HG02840 (cell line): ENCODE results near the gene YIF1B.

Source experiments
- ATAC-seq: cut with Tn5 transposase; IDR thresholded peaks from one replicate; pipeline ENCODE4 v1.9.1; 2021; ENCODE audit warnings: mild to moderate bottlenecking, moderate library complexity, moderate number of reproducible peaks; ENCODE audit not compliant: unreplicated experiment, low FRiP score

Gene YIF1B

DNA sequence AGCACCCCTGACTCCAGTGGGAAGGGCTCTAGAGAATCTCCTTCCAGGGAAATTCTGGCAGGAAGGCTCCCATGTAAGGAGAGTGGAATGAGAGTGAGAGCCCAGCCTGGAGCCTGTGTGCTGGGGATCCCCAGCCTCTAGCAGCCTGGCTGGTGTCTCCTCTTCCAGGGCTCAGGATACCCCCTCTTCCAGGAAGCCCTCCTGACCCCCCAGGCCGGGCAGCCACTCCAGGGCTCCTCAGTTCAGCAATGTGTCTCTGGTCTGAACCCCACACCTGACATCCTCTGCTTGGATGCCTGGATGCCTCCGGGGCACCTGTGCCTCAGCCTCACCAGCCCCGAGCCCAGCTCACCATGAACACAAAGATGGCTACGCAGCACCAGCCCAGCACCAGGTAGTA, 8.7 kb downstream of the YIF1B start:
- ATAC-seq, result no peak

DNA sequence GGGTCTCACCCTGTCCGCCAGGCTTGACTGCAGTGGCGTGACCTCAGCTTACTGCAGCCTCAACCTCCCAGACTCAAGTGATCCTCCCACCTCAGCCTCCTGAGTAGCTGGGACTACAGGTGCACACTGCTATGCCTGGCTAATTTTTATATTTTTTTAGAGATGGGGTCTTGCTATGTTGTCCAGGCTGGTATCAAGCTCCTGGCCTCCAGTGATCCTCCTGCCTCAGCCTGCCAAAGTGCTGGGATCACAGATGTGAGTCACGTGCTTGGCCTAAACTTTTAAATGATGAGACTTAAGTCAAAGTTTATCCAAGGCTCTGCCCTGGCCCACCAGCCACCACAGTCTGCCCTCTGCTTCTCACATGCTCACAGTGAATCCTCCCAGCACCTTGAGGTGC, 9.5 kb downstream of the YIF1B start:
- no peak for ATAC-seq

DNA sequence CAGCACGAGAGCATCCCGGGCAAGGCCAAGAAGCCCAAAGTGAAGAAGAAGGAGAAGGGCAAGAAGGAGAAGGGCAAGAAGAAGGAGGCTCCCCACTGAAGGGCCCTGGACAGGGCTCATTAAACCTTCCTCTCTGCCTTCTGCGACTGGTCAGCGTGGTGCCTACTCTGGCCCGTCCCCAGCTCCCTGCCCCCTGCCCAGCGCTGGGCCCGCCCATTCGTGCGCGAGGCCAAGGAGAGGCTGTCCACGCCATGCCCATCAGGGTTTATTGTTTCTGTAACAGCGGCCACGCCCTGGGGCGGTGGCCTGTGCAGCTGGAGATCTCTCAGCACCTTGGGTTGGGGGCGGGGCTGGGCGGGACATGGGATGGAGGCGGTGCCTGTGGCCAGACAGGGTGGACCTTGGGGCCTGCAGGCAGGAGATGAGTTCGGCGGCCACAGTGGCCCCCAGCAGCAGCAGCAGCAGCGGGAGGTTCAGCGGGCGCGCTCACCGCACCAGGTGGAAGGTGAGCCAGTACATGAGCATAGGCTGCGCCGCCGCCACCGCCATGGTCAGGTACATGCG, 10.8 kb downstream of the YIF1B start:
- ATAC-seq, result no peak

DNA sequence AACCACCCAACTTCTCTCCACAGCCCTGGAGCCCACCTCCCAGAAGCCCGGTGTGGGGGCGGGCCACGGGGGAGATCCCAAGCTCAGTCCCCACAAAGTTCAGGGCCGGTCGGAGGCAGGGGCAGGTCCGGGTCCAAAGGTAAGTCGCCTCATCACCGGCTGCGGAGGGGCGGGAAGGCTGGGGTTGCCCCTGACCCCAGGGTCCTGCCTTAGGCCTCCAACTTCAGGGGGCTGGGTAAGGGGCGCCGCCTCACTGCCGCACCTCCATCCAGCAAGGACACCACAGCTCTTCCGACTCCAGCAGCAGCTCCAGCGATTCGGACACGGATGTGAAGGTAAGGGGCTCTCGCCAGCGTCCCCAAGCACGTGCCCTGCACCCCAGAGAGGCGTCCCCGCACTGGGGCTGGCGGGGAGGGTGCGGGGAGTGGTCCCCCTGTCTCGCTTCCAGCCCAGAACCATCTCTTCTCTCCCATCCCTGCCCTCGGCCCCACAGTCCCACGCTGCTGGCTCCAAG, 11.3 kb downstream of the YIF1B start:
- no peak for ATAC-seq

DNA sequence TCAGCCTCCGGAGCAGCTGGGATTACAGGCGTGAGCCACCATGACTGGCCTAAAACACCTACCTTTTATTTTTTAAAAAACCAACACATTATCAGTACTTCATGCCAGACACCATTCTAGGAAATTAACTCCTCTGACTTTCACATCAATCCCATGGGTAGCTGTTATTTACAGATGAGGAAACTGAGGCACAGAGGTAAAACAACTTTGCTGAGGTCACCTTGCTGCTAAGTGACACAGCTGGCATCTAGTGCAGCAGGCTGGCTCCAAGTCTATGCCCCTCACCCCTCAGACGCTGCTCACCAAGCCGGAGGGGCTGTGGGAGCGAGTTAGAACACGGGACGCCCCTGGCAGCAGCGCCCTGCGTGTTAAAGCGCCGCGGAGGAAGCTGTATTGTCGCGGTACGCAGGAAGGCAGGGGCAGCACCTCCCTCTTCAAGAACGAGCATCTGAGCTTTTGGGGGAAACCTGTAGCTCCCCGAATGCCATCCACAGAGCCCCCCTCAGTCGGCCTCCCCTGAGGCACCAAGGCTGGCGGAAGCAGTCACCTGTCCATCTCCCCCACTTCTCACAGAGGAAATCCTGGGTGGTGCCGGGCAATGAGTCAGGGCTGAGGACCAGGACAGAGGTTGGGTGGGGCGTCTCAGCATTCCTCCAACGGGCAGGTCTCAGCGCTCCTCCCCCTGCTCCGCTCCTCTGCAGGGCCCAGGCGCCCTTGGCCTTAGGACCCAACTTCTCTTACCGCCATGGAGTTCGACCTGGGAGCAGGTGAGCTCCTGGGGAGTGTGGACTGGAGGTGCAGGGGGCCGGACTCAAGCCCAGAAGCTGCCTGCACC, 12.0 kb downstream of the YIF1B start, which contains the start of gene C19orf33:
TSS of gene C19orf33 (plus strand) at position 735 of the 835 bp plus-strand sequence. CDS start at position 746, 11 bp downstream.
- no peak for ATAC-seq

DNA sequence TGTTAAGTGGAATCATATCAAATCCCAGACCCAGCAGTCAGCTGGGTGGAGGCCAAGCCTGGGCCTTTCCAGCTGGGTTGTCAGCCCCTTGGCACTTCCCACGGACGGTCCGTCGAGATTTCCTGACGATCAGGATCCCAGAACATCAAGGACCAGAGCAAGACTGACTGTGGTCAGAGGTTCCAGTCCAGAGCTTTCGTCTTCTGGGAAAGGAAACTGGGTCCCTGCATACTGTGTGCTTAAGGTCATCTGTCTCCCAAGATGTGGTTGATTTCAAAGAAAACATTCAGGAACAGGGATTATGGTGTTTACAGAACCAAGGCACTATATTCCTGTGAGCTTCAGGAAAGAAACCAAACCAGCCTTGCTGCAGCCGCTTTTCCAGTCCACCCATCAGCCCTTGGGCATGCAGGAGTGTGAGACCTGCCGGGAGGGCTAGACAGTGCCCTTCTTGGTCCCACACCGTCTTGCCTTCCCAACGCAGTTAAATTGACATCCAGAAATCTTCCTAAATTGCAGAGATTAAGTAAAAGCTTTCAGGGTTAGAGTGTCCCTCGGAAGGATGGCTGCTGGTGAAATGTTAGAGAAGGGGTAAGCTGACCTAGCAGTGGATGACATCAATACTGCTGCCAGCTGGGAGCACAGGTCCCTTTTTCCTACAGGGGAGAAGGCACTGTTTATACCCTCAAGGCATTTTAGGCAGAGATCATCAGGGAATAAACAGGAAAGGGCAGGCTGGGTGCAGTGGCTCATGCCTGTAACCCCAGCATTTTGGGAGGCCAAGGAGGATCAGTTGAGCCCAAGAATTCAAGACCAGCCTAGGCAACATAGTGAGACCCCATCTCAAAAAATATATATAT, 16.7 kb downstream of the YIF1B start:
- no peak for ATAC-seq

DNA sequence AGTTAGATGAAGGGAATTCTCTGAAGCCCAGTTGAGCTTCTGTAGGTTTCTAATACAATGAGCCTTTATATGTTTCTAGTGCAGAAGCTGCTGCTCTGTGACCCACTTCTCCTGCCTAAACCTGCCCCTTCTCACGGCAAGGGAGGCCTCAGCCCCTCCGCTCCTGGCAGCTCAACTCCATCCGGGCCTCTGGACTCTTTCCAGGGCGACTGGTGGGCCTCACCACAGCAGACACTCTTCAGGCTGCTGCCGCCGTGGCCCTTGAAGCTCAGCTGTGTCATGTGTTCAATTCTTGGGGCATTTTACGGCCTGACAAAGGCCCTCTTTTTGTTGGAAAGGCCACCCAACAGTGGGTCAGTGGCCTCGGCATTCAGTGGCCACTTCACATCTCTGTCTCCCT, 21.7 kb downstream of the YIF1B start:
- no peak for ATAC-seq

DNA sequence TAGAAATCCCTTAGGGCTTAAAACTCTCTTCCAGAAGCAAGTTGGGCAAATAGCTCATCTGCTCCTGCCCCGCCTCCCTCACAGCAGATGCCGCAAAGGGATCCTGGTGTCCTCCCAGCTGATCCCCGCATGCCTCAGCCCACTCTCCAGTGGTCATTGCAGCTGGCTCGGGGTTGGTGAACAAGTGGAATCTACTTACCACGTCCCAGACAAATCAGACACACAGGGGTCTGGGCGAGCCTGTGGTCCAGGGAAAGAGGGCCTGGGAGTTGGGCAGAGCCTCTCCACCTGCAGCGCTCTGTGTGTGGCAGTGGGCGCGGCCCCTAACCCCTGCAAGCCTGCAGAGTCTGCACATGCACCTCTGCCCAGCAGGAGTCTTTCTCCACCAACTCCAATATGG, 22.5 kb downstream of the YIF1B start:
- no peak for ATAC-seq

DNA sequence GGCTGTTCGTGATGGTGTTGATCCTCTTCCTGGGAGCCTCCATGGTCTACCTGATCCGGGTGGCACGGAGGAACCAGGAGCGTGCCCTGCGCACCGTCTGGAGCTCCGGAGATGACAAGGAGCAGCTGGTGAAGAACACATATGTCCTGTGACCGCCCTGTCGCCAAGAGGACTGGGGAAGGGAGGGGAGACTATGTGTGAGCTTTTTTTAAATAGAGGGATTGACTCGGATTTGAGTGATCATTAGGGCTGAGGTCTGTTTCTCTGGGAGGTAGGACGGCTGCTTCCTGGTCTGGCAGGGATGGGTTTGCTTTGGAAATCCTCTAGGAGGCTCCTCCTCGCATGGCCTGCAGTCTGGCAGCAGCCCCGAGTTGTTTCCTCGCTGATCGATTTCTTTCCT, 23.9 kb downstream of the YIF1B start:
- no peak for ATAC-seq

DNA sequence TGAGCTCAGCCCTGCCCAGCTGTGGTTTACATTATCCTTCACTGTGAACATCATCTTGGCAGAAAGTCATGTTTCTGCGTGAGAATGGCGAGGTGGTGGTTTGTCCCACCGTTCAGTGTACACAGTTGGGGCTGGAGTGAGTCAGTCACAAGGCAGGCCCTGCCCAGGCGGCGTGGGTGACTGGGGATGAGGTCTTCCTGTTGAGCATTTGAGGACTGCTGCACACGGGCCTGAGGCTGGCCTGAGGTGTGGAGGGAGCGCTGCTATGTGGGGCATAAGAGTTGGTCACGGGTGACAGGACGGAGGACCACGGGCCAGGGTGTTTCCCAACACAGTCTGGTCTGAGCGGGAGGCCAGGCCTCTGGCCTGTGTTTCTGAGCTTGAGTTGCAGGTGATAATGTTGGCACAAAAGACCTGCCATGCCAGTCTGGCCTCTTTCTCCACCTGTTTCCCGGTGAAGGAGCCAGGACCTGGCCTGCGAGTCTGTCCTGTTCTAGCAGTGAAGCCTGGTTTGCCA, 25.1 kb downstream of the YIF1B start:
- ATAC-seq, result no peak

DNA sequence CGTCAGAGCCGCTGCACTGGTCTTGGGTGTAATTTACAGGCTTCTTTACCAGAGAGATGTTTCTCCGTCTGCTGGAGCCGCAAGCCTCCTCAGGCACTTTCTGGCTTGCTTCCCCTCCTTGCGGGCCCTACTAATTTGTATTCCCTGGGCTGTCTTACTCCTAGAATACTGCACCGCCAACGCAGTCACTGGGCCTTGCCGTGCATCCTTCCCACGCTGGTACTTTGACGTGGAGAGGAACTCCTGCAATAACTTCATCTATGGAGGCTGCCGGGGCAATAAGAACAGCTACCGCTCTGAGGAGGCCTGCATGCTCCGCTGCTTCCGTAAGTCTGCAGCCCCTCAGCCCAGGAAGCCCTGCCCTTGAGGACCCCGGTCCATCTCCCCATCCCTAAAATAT, 25.8 kb downstream of the YIF1B start:
- no peak for ATAC-seq

DNA sequence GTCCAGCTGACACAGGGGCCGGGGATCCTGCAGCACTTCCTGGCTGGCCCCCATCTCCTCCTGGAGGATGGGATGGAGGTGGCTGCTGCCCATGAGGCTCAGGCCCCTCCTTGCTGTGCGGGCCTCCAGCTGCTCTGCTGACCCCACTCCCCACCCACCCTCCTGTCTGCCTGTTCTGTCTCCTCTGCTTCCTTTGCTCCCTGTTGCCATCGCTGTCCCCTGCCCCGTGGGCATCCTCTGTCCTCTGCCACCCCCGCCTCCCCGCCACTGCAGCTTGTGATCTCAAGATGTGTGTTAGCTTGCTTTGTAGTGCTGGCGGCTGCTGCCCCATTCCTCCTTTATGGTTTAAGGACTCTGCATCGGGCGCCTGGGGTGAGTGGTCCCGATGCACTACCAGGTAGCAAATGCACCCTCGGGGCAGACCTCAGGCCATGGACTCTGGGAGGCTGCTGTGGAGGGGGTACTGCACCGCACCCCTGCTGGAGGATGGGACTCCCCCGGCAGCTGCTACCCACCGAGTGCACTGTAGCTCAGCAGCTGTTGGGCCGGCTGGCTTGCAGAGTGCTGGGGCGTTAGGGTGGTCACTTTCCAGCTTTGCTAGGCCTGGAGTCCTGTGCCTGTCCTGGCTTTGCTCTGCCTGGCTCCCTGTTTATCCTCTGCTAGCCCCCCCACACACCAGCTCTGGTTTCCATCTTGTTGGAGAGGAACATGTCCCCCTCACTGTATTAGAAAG, 27.5 kb downstream of the YIF1B start:
- no peak for ATAC-seq

DNA sequence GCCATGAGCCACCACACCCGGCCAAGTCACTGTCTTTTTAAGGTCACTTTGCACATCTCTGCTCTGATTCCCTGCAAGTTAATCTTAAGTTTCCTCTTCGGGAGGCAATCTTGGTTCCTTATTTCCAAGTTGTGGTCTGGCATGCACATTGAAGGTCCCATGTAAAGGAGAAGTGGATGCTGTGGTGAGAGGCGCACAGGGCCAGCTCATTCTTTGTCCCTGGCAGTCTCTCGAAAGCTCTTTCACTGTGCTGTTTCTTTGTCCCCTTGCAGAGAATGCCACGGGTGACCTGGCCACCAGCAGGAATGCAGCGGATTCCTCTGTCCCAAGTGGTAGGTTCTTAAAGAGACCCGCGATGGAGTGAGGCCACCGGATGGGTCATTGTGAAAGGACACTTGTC, 28.1 kb downstream of the YIF1B start:
- ATAC-seq, result no peak

DNA sequence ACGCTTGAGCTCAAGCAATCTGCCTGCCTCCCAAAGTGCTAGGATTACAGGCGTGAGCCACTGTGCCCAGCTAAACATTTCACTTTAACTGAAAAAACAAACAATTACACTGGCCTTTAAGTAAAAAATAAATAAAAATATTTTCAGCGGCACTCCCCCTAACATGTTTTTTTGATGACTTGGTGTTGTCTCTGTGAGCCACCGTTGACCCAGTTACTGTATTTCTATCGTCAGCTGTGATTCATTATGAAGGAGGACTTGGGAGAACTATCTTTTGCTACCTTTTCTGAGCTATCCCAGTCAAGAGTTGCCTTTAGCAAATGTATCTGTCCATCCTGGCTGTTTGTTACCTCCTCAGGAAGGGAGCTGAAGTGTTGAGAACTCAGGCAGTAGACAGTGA, 30.2 kb downstream of the YIF1B start:
- no peak for ATAC-seq

DNA sequence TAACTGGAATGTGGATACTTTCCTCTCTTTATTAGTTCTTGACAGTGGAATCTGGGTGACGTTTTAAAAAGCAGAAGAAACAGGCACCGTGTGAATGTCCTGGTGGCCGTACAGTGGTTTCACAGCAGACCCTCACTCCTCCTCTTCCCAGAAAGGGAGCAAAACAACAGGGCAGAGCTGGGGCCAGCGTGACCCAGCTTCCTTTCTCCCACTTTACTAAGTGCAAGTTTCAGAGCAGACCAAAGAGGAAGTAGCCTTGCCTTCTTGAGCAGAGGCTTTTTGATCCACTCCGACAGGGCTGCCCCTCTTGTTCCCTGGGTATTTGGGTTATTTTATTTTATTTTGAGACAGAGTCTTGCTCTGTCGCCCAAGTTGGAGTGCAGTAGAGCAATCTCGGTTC, 31.3 kb downstream of the YIF1B start:
- ATAC-seq, result no peak

DNA sequence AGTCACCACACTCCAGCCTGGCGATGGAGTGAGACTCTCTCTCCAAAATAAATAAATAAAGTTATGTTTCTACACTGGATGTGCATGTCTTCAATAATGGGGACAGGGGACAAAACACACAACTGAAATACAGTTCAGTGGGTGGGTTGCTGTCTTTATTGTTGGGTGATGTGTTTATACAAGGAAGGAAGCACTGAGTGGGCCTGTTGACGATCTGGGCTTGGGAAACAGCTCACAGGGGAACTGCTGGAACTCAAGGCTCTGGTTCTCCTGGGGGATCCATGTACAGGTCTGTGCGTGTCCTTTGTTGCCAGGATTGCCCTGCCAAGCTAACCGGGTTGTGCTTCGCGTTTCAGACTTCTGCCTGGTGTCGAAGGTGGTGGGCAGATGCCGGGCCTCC, 32.5 kb downstream of the YIF1B start:
- no peak for ATAC-seq

DNA sequence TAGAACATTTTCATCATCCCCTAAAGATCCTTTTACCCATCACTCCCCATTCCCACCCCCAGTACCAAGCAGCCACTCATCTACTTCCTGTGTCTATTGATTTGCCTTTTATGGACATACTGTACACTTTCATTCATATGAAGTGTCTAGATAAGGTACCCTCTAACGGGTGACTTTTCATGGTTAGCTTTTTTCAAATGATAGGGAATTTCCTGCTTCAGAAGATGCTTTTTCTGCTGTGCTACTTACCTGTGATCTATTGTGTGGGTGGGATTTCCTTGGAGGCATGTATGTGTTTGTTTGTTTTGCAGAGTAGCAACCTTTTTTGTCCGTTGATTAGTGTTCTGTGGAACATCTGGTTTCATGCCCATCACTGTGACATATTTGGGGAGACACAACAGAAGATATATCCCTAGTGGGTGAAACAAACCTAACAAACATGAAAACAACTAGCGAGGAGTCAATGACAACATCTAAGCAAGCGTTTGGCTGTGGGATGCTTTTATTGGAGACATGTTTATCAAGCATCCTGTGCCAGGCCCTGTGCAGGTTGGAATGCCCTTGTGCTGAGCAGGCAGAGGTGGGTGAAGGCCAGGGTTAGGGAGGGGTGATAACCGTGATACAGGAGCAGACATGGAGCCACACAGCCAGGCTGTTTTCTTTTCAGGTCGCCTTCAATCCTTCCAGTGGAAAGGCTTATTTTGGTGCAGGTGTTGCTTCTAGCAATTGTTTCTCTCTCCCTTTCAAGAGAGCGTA, 33.8 kb downstream of the YIF1B start:
- ATAC-seq, result no peak

DNA sequence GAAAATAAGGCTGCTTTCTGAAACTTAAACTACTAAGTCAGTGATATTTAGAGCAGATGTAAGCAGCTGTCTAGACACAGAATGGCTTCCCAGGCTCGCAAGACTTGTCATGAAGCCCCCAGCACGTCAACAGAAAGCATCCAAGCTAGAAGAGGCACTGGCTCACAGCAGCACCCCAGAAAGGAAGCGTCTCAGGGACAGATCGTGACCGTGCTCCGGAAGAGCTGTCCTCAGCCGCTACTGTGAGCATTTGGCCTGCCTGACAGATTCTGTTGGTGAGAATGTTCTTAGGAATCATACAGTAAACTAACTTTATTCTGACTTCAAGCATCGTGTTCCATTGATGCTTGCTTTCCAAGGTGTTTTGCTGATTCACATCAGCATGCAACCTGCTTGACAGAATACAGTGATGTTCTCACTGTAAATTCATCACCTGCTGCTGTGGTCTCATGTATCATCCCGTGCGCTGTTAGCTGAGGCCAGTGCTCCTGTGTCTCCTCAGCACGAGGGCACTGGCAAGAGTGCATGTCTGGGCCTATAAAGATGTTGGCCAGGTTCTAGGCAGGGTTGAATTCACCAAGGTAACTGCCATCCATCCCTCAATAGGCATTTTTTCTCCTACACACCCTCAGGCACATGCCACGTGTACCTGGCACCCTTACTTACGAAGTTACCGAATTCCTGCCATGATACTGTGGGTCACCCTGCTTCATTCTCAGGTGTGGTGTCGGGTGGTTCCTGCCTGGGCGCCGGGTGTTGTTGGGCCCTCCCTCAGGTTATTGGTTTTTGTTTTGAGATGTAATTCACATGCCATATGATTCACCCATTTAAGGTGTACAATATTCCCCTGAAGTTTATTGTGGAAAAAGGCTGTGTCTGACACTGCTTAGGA, 35.5 kb downstream of the YIF1B start:
- no peak for ATAC-seq

DNA sequence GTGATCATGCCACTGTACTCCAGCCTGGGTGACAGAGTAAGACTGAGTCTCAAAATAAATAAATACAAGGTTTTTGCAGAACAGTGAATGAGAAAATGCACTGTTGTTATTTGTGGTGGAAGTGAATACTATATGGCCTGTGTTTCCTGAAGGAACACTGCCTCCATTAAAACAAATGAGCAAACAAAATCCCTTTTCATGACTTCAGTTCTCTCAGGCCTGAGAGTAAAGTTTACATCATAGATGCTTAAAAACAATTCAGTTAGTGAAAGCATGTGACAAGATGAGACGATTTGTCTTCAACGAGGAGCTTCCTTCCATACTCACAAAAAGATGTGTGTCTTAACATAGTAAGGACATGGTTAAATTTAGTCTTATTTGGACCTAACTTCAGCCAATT, 37.0 kb downstream of the YIF1B start:
- no peak for ATAC-seq
